ENCODE measurements around the gene AP2B1.

Gene AP2B1

GRCh38 chr17:35553310-35553709 is 33.8 kb upstream of the AP2B1 start:
- no peak overlapping the region for H4K5ac ChIP-seq (ENCODE audit: low read length)
- H3K27me3 ChIP-seq (ENCODE audit: insufficient read depth, low read length, poor library complexity), result no peaks in the 10 kb centered on the region
- H2BK5ac ChIP-seq (ENCODE audit: low read length), result no peak overlapping the region
- H3K4me1 ChIP-seq (ENCODE audit: control insufficient read depth, low read depth, low read length), result no peaks in the 10 kb centered on the region
- no peak overlapping the region for H3K9ac ChIP-seq (ENCODE audit: low read length)
- no peak overlapping the region for H3K18ac ChIP-seq (ENCODE audit: low read length)
- no peak overlapping the region for H4K8ac ChIP-seq (ENCODE audit: low read depth, low read length)
- no peak overlapping the region for H2BK15ac ChIP-seq (replicated peaks; ENCODE audit: low read depth)
- no peak overlapping the region for H3K4ac ChIP-seq (ENCODE audit: low read depth, low read length)
- no peak overlapping the region for H3K4me3 ChIP-seq (ENCODE audit: low read length)
- no peak overlapping the region for H2AK5ac ChIP-seq (ENCODE audit: low read length)
- no peak overlapping the region for H3K4me2 ChIP-seq (ENCODE audit: low read length)
- no CpG with 5 or more reads among the region's 4 CpGs for WGBS (ENCODE audit: extremely low coverage, insufficient coverage, low lambda C conversion rate)
- DNase-seq, result no peak
- no peaks in the 10 kb centered on the region for H3K36me3 ChIP-seq (ENCODE audit: control insufficient read depth, insufficient read depth, low read length)
- no peaks in the 10 kb centered on the region for H3K79me2 ChIP-seq (ENCODE audit: control insufficient read depth, insufficient read depth, low read length)
- H2BK120ac ChIP-seq (ENCODE audit: low read depth, low read length), result no peak overlapping the region
- no peaks in the 10 kb centered on the region for H3K79me1 ChIP-seq (ENCODE audit: low read length)
- no peak overlapping the region for H3K23ac ChIP-seq (ENCODE audit: low read length)
- H3K27ac ChIP-seq (ENCODE audit: low read depth, low read length), result no peak overlapping the region
- H3K56ac ChIP-seq (ENCODE audit: low read length), result no peak overlapping the region

DNA sequence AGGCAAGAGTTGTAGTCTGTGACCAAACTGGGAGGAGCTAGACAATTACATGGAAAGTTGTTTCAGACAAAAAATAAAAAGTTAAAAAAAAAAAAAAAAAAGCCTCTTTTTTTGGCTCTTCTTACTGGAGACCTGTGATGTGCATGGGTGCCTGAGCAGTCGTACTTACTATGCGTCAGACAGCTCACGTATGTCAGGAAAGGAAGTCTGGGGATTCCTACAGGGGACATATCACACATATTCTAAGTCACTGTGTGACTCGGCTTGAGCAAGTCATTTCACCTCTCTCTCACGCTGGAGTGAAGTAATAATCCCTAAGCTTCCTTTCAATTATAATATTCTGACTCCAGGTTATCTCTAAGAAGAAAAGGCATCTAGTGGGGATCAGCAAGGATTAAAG is 32.5 kb upstream of the AP2B1 start:
- Histone ChIP-seq H2BK120ac (ENCODE audit: low read depth, low read length) (no peak overlapping the region), H2BK5ac (ENCODE audit: low read length) (no peak overlapping the region), H3K4me1 (ENCODE audit: control insufficient read depth, low read depth, low read length) (no peaks in the 10 kb centered on the region), H3K79me1 (ENCODE audit: low read length) (no peaks in the 10 kb centered on the region), H3K4ac (ENCODE audit: low read depth, low read length) (no peak overlapping the region), H2AK5ac (ENCODE audit: low read length) (no peak overlapping the region), H3K4me3 (ENCODE audit: low read length) (no peak overlapping the region), H3K23ac (ENCODE audit: low read length) (no peak overlapping the region), H3K79me2 (ENCODE audit: control insufficient read depth, insufficient read depth, low read length) (no peaks in the 10 kb centered on the region), H3K27ac (ENCODE audit: low read depth, low read length) (no peak overlapping the region), H4K5ac (ENCODE audit: low read length) (no peak overlapping the region), H3K9ac (ENCODE audit: low read length) (no peak overlapping the region), H3K18ac (ENCODE audit: low read length) (no peak overlapping the region), H2BK15ac (replicated peaks; ENCODE audit: low read depth) (no peak overlapping the region), H4K8ac (ENCODE audit: low read depth, low read length) (no peak overlapping the region), H3K56ac (ENCODE audit: low read length) (no peak overlapping the region), H3K36me3 (ENCODE audit: control insufficient read depth, insufficient read depth, low read length) (no peaks in the 10 kb centered on the region), H3K4me2 (ENCODE audit: low read length) (no peak overlapping the region), H3K27me3 (ENCODE audit: insufficient read depth, low read length, poor library complexity) (no peaks in the 10 kb centered on the region)
- DNase-seq, result no peak
- WGBS (ENCODE audit: extremely low coverage, insufficient coverage, low lambda C conversion rate), result no CpG with 5 or more reads among the region's 5 CpGs

- H3K4ac ChIP-seq (ENCODE audit: low read depth, low read length), result no peak overlapping the region
- H2BK5ac ChIP-seq (ENCODE audit: low read length), result no peak overlapping the region
- no peaks in the 10 kb centered on the region for H3K79me1 ChIP-seq (ENCODE audit: low read length)
- DNase-seq, result no peak
- H2AK5ac ChIP-seq (ENCODE audit: low read length), result no peak overlapping the region
- H3K4me3 ChIP-seq (ENCODE audit: low read length), result no peak overlapping the region
- no peaks in the 10 kb centered on the region for H3K4me1 ChIP-seq (ENCODE audit: control insufficient read depth, low read depth, low read length)
- H3K23ac ChIP-seq (ENCODE audit: low read length), result no peak overlapping the region
- H3K18ac ChIP-seq (ENCODE audit: low read length), result no peak overlapping the region
- no peak overlapping the region for H3K4me2 ChIP-seq (ENCODE audit: low read length)
- no peak overlapping the region for H3K9ac ChIP-seq (ENCODE audit: low read length)
- no peaks in the 10 kb centered on the region for H3K79me2 ChIP-seq (ENCODE audit: control insufficient read depth, insufficient read depth, low read length)
- no peak overlapping the region for H4K8ac ChIP-seq (ENCODE audit: low read depth, low read length)
- H3K27ac ChIP-seq (ENCODE audit: low read depth, low read length), result no peak overlapping the region
- H3K56ac ChIP-seq (ENCODE audit: low read length), result no peak overlapping the region
- no peaks in the 10 kb centered on the region for H3K36me3 ChIP-seq (ENCODE audit: control insufficient read depth, insufficient read depth, low read length)
- no peak overlapping the region for H2BK120ac ChIP-seq (ENCODE audit: low read depth, low read length)
- H2BK15ac ChIP-seq (replicated peaks; ENCODE audit: low read depth), result no peak overlapping the region
- WGBS (ENCODE audit: extremely low coverage, insufficient coverage, low lambda C conversion rate), result no CpG with 5 or more reads among the region's 5 CpGs
- H3K27me3 ChIP-seq (ENCODE audit: insufficient read depth, low read length, poor library complexity), result no peaks in the 10 kb centered on the region
- H4K5ac ChIP-seq (ENCODE audit: low read length), result no peak overlapping the region
Observed at GRCh38 chr17:35555691-35556090, 31.4 kb upstream of the AP2B1 start.

GRCh38 chr17:35557353-35557752 is 29.8 kb upstream of the AP2B1 start:
- Histone ChIP-seq H3K27ac (ENCODE audit: low read depth, low read length) (no peak overlapping the region), H2AK5ac (ENCODE audit: low read length) (no peak overlapping the region), H3K79me2 (ENCODE audit: control insufficient read depth, insufficient read depth, low read length) (no peaks in the 10 kb centered on the region), H3K4me2 (ENCODE audit: low read length) (no peak overlapping the region), H3K36me3 (ENCODE audit: control insufficient read depth, insufficient read depth, low read length) (no peaks in the 10 kb centered on the region), H3K4ac (ENCODE audit: low read depth, low read length) (no peak overlapping the region), H2BK120ac (ENCODE audit: low read depth, low read length) (no peak overlapping the region), H3K18ac (ENCODE audit: low read length) (no peak overlapping the region), H4K8ac (ENCODE audit: low read depth, low read length) (no peak overlapping the region), H2BK15ac (replicated peaks; ENCODE audit: low read depth) (no peak overlapping the region), H4K5ac (ENCODE audit: low read length) (no peak overlapping the region), H3K27me3 (ENCODE audit: insufficient read depth, low read length, poor library complexity) (no peaks in the 10 kb centered on the region), H3K9ac (ENCODE audit: low read length) (no peak overlapping the region), H3K4me1 (ENCODE audit: control insufficient read depth, low read depth, low read length) (no peaks in the 10 kb centered on the region), H3K4me3 (ENCODE audit: low read length) (no peak overlapping the region), H3K79me1 (ENCODE audit: low read length) (no peaks in the 10 kb centered on the region), H2BK5ac (ENCODE audit: low read length) (no peak overlapping the region), H3K23ac (ENCODE audit: low read length) (no peak overlapping the region), H3K56ac (ENCODE audit: low read length) (no peak overlapping the region)
- no CpG with 5 or more reads among the region's 3 CpGs for WGBS (ENCODE audit: extremely low coverage, insufficient coverage, low lambda C conversion rate)
- DNase-seq, result no peak

DNA sequence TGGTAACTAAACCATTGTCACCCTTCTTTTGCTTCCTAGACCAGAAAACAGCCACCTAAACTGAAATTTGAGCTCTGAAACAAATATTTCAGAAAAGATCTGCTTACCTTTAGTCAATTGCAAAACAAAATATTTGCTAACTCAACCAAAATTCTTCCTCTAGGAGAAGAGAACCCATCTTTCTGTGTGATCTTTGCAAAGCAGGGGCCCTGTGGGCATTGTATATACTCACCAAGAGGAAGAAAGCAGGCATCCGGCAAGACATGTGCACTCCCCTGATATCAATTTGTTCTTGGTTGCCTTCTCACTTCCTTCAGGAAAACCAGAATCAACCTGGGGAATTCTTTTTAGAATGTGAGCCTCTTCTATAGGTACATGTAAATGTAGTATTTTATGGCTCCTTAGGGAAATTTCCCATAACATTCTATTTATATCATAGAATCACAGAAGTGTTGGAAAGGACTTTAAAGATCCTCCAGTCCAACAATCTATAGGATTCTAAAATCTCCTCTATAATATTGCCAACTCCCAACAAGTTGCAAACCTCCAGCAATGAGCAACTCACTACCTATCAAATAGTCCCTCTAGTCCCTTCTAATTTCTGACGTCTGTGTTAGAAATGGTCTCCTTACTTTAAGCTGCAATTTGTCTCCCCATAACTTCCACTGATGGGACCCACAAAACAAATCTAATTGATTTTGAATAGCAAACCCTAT is 27.5 kb upstream of the AP2B1 start:
- Histone ChIP-seq H3K18ac (ENCODE audit: low read length) (no peak overlapping the region), H3K4me1 (ENCODE audit: control insufficient read depth, low read depth, low read length) (no peaks in the 10 kb centered on the region), H3K4ac (ENCODE audit: low read depth, low read length) (no peak overlapping the region), H4K8ac (ENCODE audit: low read depth, low read length) (no peak overlapping the region), H3K4me2 (ENCODE audit: low read length) (no peak overlapping the region), H4K5ac (ENCODE audit: low read length) (no peak overlapping the region), H3K79me2 (ENCODE audit: control insufficient read depth, insufficient read depth, low read length) (no peaks in the 10 kb centered on the region), H2BK120ac (ENCODE audit: low read depth, low read length) (no peak overlapping the region), H3K56ac (ENCODE audit: low read length) (no peak overlapping the region), H2BK5ac (ENCODE audit: low read length) (no peak overlapping the region), H3K27me3 (ENCODE audit: insufficient read depth, low read length, poor library complexity) (no peaks in the 10 kb centered on the region), H3K36me3 (ENCODE audit: control insufficient read depth, insufficient read depth, low read length) (no peaks in the 10 kb centered on the region), H2AK5ac (ENCODE audit: low read length) (no peak overlapping the region), H3K9ac (ENCODE audit: low read length) (no peak overlapping the region), H3K27ac (ENCODE audit: low read depth, low read length) (no peak overlapping the region), H3K79me1 (ENCODE audit: low read length) (no peaks in the 10 kb centered on the region), H3K23ac (ENCODE audit: low read length) (no peak overlapping the region), H3K4me3 (ENCODE audit: low read length) (no peak overlapping the region), H2BK15ac (replicated peaks; ENCODE audit: low read depth) (no peak overlapping the region)
- no peak for DNase-seq
- WGBS (ENCODE audit: extremely low coverage, insufficient coverage, low lambda C conversion rate), result no CpG with 5 or more reads among the region's 2 CpGs

GRCh38 chr17:35560703-35561102 is 26.4 kb upstream of the AP2B1 start, which contains the start of gene SLFN14:
SLFN14 (minus strand) TSS chr17:35560819; CDS start chr17:35558062, 2,757 bp downstream.
- Histone ChIP-seq H3K56ac (ENCODE audit: low read length) (no peak within 1 kb of the TSS), H2AK5ac (ENCODE audit: low read length) (no peak within 1 kb of the TSS), H3K36me3 (ENCODE audit: control insufficient read depth, insufficient read depth, low read length) (no peaks in the 10 kb centered on the region), H3K4ac (ENCODE audit: low read depth, low read length) (no peak within 1 kb of the TSS), H3K4me1 (ENCODE audit: control insufficient read depth, low read depth, low read length) (no peaks in the 10 kb centered on the region), H3K23ac (ENCODE audit: low read length) (no peak within 1 kb of the TSS), H3K4me2 (ENCODE audit: low read length) (no peak within 1 kb of the TSS), H2BK120ac (ENCODE audit: low read depth, low read length) (no peak within 1 kb of the TSS), H3K27ac (ENCODE audit: low read depth, low read length) (no peak within 1 kb of the TSS), H2BK15ac (replicated peaks; ENCODE audit: low read depth) (no peak within 1 kb of the TSS), H2BK5ac (ENCODE audit: low read length) (no peak within 1 kb of the TSS), H3K27me3 (ENCODE audit: insufficient read depth, low read length, poor library complexity) (no peaks in the 10 kb centered on the region), H3K4me3 (ENCODE audit: low read length) (no peak within 1 kb of the TSS), H4K8ac (ENCODE audit: low read depth, low read length) (no peak within 1 kb of the TSS), H3K79me1 (ENCODE audit: low read length) (no peaks in the 10 kb centered on the region), H3K18ac (ENCODE audit: low read length) (no peak within 1 kb of the TSS), H3K79me2 (ENCODE audit: control insufficient read depth, insufficient read depth, low read length) (no peaks in the 10 kb centered on the region), H4K5ac (ENCODE audit: low read length) (no peak within 1 kb of the TSS), H3K9ac (ENCODE audit: low read length) (no peak within 1 kb of the TSS)
- no CpG with 5 or more reads among the region's 3 CpGs for WGBS (ENCODE audit: extremely low coverage, insufficient coverage, low lambda C conversion rate)
- DNase-seq, result peak; percentile 53

Measured in mesendoderm (in vitro differentiated cells).